Occipital lobe (tissue), 2 donors: ENCODE measurements around the gene CNOT4. TPM values are rescaled to one million over a fixed set of nuclear protein-coding genes. Genes with fewer than 3 reads are reported as not detected.
"Not testable (repeated sequence)": the region's sequence is repeated elsewhere in the genome, so short reads cannot be mapped to it uniquely, and the experiment has no call there.

ENCODE experiments used
- DNase-seq: peaks from one replicate; lab custom pipeline; 2025; lab: John Stamatoyannopoulos, UW
- total RNA-seq: library from RNA; depleted of rRNA; stranded (reverse); fragments of >200 nt; gene quantifications from one replicate; pipeline ENCODE4 v1.2.3, GENCODE V29; 2014

CNOT4 gene
- total RNA-seq, 1 donor from 2014 or later, result 32.4 TPM

DNA sequence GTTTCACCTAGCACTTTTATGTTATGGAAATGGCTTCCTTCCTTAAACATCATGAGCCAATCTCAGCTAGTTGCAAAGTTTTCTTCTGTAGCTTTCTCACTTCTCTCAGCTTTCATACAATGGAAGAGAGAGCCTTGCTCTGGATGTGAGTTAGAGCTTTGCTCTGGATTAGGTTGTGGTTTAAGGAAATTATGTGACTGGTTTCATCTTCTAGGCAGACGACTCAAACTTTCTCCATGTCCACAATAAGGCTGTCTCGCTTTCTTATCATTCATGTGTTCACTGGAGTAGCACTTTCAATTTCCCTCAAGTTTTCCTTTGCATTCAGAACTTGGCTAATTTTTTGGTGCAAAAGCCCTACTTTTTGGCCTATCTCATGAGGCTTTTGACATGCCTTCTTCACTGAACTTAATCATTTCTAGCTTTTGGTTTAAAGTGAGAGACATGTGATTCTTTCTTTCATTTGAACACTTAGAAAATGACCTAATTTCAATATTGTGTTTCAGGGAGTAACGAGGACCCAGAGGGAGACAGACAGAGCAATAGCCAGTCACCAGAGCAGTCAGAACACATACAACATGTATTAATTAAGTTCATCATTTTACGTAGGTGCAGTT, 49.8 kb downstream of the CNOT4 start:
- no peak for DNase-seq

GRCh38 chr7:135459076-135459475, 50.8 kb downstream of the CNOT4 start:
- DNase-seq, result no peak

GRCh38 chr7:135454060-135454459, 55.8 kb downstream of the CNOT4 start:
- DNase-seq, result no peak

- no peak for DNase-seq
These were observed 60.5 kb downstream of the CNOT4 start for GRCh38 chr7:135449436-135449835.

DNA sequence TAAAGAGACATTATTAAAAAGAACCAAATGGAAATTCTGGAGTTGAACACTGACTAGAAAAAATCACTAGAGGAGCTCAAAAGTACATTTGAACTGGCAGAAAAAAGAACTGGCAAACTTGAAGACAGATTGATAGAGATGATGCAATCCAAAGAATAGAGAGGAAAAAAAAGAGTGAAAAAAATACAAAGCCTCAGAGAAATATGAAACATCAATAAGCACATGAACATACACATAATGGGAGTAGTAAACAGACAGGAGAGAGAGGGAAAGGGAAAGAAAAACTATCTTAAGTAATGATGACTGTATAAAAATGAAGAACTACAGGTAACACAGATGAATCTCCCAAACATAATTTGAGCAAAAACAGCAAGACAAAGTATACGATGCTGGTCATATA, 61.1 kb downstream of the CNOT4 start:
- no peak for DNase-seq

- no peak for DNase-seq
These were observed 62.2 kb downstream of the CNOT4 start for GRCh38 chr7:135447748-135448147.

DNA sequence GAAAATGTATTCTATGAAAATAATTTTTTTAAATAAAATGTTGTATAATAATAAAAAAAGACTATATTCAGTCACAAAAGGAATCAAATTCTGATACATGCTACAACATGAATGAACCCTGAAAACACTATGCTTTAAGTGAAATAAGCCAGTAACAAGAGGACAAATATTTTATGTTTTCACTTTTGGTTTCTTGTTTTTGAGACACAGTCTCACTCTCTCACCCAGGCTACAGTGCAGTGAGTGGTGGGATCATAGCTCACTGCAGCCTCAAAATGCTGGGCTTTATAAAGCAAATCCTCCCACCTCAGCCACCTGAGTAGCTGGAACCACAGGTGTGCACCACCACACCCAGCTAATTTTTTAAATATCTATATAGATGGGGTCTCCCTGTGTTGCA, 64.2 kb downstream of the CNOT4 start:
- no peak for DNase-seq

DNA sequence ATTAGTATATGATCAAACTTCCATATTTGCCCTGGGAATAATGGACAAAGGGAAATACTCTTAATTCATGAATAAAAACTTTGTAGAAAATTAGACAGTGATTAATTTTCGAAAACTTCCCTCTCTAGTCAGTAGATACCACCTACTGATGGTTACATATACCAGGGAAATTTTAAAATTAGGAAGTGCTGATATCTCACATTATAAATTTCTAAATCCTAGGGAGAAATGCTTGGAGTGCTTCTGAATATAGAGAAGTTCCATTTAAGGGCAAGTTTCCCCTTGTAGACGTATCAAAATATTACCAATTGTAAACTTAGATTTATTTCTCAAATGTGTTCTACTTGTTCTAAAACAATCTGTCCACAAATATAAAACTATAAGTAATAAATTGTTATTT, 64.6 kb downstream of the CNOT4 start:
- not testable (repeated sequence) for DNase-seq

DNA sequence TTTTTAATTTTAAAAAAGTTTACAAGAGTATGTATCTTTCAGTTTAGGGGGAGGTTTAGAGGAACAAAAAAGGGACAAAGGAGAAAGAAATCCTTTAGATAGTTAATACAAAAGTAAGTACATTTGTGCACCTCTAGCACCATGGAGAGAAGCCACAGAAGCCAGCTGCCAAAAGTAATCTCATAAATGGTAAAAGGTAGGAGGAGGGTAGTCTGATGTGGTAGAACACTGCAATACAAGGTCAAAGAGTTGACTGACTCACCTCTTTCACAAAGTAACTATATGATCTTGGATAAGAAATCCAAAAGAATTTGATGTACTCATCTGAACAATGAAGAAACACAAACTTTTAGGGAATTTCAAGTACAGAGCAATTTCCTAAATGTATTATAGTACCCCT, 68.1 kb downstream of the CNOT4 start:
- DNase-seq, result no peak

- no peak for DNase-seq
These were observed 75.9 kb downstream of the CNOT4 start for GRCh38 chr7:135434047-135434446.

DNA sequence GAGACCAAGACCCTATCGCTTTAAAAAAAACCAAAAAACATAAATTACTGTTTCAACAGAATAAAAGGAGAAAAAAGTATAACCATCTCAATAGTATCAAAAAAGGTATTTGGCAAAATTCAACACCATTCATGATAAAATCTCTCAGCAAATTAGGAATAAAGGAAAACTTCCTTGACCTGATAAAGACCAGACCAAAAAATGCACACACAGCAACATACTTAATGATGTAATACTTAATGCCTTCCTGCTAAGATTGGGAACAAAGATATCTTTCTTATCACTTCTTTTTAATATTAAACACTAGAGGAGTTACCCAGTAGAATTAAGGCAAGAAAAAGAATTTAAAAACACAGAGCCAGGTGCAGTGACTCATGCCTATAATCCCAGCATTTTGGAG, 79.3 kb downstream of the CNOT4 start:
- no peak for DNase-seq

- no peak for DNase-seq
These were observed 81.0 kb downstream of the CNOT4 start for GRCh38 chr7:135428879-135429278.

DNA sequence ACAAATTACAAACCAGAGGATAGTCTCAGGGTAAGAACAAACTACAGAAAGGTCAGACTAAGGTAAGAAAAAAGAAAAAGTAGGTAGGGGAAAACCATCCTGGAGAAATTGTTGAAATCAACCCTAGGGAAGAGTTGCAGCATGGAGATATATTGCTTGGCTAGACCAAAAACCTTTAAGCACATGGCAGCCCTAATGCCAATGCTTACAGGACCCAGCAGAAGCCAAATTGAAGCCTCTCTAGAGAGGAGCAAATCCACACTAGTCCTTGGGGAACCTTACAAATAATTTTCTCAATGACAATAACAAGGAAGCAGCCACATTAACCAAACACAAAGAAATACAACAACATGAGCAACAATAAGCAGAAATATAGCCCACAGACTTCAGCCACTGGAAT, 81.9 kb downstream of the CNOT4 start:
- no peak for DNase-seq

- DNase-seq, result no peak
These were observed 82.7 kb downstream of the CNOT4 start for GRCh38 chr7:135427166-135427565.

- no peak for DNase-seq
These were observed 84.9 kb downstream of the CNOT4 start for GRCh38 chr7:135425036-135425435.

DNA sequence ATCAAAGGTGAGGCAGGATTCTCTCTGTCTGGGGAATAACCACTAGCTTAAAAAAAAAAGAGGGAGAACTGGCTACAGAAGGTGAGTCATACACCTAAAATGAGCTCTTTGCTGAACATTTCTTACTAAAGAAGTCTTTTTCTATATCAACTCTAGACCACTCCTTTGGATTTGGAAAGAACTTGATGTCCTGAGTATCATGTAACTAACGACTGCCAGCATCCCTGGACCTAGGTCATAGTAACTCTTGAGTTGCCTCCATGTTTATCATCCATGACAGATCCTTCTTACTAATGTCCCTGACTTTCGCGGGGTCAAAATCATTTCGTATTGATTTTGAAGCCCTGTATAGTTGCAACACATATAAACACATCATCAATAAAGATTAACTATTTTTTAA, 89.1 kb downstream of the CNOT4 start:
- no peak for DNase-seq

- DNase-seq, result no peak
These were observed 93.5 kb downstream of the CNOT4 start for GRCh38 chr7:135416431-135416830.

GRCh38 chr7:135414850-135415439, 95.0 kb downstream of the CNOT4 start:
- DNase-seq, result no peak

DNA sequence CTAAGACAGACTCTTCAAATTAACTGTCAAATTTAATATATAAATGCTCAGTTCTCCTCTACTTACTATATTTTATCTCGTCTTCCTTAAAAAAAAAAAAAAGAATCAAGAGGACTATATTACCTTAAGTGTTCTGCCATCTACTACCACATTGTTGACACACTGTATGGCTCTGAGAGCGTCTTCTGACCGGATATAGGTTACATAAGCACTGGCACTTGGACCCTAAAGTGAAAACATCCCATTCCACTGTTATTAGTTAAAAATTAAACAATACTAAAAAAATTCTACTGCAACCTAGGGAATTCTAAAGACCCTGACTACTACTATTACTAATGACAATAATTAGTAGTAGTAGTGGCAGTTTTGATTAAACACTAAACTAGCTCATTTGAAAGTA, 95.7 kb downstream of the CNOT4 start:
- DNase-seq, result no peak

DNA sequence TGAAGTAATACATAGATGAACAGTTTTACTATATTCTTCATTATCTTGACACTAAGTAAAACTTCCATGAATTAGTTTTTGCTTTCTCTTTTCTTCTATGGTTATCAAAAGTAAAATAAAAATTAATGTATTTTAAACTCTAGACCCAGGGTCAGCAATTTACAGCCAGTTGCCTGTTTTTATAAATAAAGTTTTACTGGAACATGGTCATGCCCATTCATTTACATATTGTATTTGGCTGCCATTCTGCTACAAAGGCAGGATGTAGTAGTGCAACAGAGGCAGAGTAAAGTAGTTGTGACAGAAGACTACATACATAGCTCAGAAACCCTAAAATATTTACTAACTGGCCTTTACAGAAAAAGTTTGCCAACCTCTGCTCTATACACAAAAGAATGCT, 98.8 kb downstream of the CNOT4 start:
- DNase-seq, result no peak

- DNase-seq, result no peak
These were observed 99.4 kb downstream of the CNOT4 start for GRCh38 chr7:135410543-135410942.

DNA sequence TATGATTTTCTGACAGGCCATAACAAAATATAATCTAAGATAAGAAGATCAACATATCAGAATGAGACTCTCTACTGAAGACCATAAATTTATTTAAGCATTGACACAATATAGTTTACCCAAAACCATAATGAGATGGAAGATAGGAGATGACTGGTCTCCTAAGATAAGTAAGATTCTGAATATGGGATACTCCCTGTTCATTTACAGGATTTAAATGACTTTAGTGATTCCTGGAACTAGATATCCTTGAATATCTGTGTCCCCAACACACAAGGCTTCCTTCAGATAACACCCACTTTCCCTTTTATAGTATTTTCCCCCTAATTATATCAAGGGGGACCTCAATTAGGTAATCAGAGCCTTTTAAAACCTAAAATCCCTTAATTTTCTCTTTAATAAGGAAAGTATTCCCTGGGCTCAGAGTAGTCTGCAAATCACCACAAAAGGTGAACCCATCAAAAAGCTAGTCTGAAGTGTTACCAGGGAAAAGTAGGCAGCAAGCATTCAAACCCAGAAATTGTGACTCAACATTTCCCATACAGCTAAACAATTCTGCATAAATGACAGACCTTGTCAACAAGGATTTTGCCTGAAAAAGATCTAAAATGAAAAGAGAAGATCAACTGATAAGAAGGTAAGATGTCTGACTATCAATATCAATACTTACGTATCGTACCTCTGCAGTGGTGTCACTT, 99.9 kb downstream of the CNOT4 start:
- no peak for DNase-seq

GRCh38 chr7:135407884-135408283, 102.0 kb downstream of the CNOT4 start:
- DNase-seq, result no peak
